GM21526 (cell line): ENCODE results near the gene PIP5KL1.
A peak's percentile ranks its signal among the peaks of the same experiment; 100 is the strongest.

Source experiments
- ATAC-seq: cut with Tn5 transposase; IDR thresholded peaks from one replicate; pipeline ENCODE4 v1.9.1; 2021; ENCODE audit warnings: moderate library complexity; ENCODE audit not compliant: unreplicated experiment, low FRiP score

Gene PIP5KL1

GRCh38 chr9:127916720-127917581, 13.6 kb downstream of the PIP5KL1 start, which contains the start of gene ST6GALNAC4:
Gene ST6GALNAC4 (minus strand): TSS chr9:127917041. CDS start chr9:127916419, 622 bp downstream.
- peak; percentile 54 for ATAC-seq

- no peak for ATAC-seq
Observed at GRCh38 chr9:127915801-127916719, 14.5 kb downstream of the PIP5KL1 start.

DNA sequence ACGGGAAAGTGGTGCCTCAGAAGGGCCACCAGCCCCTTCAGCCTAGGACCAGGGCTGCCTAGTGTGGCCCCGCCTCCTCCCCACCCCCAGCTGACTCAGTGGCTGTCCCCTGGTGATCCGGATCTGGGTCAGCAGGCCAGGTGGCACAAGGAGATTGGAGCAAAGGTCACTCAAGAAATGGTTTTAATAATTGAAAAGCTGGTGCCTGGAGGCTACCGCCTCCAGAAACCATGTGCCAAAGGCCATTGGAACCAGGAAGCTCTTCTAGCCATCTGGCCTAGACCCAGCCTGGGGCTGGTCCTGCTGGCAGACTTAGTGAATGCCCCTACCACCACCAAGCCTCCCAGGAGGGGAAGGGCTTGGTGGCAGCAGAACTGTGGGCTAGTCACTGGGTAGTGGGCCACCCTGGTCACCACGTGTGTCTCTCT, 15.2 kb downstream of the PIP5KL1 start:
- ATAC-seq: no peak

DNA sequence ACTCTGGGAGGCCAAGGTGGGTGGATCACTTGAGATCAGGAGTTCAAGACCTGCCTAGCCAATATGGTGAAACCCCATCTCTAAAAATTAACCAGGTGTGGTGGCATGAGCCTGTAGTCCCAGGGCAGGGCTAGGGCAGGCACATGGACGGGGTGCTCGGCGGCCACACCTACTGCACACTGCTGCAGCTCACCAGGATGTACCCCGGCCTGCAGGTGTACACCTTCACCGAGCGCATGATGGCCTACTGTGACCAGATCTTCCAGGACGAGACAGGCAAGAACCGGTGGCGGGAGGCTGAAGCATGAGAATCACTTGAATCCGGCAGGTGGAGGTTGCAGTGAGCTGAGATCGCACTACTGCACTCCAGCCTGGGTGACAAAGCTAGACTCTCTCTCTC, 16.9 kb downstream of the PIP5KL1 start:
- ATAC-seq: no peak

- ATAC-seq: no peak
Observed at GRCh38 chr9:127912882-127913281, 17.7 kb downstream of the PIP5KL1 start.

DNA sequence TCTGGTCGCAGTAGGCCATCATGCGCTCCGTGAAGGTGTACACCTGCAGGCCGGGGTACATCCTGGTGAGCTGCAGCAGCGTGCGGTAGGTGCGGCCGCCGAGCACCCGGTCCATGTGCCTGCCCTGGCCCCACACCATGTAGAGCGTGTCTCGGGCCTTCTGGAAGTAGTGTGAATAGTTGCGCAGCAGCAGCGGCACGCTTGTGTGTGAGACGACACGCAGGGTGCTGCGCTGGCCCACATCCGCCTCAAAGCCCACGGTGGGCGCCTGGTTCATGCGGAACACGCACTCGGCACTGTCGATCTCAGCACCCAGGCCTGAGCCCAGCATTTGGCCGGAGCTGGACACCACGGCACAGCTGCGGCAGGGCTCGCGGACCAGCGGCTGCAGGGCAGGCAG, 18.3 kb downstream of the PIP5KL1 start:
- ATAC-seq: no peak

DNA sequence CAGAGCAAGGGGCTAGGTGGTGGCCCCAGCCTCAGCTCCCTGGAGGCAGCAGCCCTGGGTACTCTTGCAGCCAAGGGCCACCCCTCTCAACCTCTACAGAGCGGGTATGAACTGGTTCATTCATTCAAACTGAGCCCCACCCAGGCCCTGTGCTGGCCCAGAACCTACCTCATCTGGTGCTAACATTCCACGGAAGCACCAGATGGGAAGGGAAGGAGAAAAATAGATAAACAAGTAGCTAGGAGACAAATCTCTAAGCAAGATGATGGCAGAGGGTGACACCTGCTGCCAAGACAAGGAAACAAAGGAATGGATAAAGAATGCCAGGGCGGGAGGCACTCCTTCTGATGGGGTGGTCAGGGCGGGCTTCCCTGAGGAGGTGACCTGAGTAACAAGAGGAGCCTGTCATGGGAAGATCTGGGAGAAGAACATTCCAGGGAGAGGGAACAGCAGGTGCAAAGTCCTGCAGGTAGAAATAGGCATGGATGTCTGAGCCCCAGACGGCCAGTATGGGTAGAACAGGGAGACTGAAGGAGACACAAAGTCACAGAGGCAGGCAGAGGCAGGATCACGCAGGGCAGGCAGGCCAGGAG, 19.9 kb downstream of the PIP5KL1 start:
- ATAC-seq: no peak

- no peak for ATAC-seq
Observed at GRCh38 chr9:127909839-127910273, 20.7 kb downstream of the PIP5KL1 start.

- no peak for ATAC-seq
Observed at GRCh38 chr9:127908660-127908926, 22.0 kb downstream of the PIP5KL1 start.

GRCh38 chr9:127907867-127908659, 22.5 kb downstream of the PIP5KL1 start:
- ATAC-seq: no peak

- ATAC-seq: no peak
Observed at GRCh38 chr9:127905788-127906191, 24.8 kb downstream of the PIP5KL1 start.

GRCh38 chr9:127905004-127905728, 25.4 kb downstream of the PIP5KL1 start:
- no peak for ATAC-seq

DNA sequence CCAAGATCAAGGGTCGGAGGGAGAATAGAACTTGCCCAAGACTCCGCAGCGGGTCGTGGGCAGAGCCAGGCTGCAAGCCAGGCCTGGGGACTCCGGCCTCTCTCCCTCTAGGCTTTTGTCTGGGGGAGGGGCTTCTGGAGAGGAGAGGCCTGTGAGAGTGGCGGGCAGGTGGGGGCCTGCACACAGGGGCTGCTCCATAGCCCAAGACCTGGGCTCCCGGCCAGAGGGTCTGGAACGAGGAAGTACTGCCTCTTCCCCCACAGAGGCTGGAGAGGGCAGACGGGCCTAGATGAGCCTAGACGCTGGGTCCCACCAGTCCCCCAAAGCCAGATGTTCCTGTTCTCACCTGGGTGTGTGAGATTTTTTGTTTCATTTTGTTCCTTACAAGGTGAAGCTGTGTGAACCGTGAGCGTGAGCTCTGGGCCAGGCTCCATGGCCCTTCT, 26.0 kb downstream of the PIP5KL1 start:
- ATAC-seq: no peak

DNA sequence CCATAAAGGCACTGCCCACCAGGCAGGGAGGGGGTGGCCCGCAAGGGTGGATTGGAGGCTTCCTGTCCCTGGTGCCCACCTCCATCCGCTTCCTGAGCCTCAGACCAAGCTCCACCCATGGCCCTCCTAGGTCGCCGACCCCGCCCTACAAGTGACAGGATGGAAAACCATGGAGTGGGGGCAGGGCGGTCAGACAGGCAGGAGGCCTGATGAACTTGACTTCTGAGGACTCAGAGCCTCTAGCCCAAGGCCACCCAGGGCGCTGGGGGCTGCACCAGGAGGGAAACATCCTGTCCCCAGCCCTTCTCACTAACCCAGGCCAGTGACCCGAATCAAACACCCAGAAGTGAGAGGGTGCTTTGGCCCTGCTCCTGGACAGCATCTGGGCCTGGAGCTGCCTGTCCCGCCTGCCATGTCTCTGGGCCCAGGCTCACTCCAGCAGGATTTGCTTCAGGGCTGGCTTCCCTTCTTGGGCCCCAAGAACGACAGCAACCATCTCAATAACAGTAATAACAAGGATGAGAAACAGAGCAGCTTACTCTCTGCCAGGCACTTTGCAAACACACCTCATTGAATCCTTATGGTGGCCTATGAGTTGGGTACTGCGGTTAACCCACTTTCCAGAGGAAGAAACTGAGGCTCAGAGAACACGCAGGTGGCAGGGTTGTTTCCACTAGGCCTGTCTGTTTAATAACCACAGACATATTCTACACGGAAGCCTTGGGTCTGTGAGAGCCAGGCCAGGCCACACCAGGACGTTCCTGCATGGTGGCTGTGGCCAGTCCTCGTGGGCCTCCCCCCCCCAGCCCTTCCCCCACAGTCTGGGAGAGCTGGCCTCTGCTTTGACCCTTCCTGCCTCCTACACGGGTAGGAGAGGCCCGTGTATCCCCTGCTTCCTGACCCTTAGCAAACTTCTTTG, 26.8 kb downstream of the PIP5KL1 start:
- ATAC-seq: no peak

DNA sequence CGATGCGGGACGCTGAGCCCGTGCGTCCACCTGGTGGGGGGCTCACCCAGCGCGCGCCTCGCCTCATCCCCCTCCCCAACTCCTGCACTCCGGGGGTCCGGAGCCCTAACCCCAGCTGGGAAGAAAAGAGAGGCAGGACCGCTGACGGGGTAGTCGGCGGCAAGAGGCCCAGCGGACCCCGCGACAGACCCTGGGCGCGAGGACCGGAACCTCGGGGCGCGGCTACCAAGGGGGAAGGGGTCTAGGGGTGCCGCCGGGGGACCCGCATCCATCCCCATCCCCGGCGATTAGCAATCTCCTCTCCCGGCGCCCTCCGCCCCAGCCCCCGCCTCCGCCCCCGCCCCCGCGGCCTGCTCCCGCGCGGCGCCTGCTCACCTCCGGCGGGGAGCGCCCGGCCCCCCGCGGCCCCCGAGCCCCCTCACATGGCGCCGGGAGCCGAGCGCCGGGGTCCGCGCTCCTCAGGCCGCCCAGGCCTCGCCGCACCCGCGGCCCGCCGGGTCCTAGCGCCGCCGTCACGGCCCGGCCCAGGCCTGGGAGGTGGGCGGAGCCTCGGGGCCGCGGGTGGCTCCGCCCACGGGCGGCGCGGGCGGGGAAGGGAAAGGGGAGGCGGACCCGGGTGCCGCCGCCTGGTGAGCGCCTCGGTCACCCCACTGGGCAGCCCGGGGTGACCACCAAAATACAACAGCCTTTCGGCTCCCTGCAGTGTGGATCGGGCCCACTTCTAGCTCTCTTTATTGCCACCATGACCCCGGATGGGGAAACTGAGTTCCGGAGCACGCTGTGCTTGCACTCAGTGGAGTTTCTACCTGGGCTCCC, 31.2 kb downstream of the PIP5KL1 start, which contains the start of gene ST6GALNAC6:
TSS of gene ST6GALNAC6 (minus strand) at position 476 of the 816 bp plus-strand sequence. CDS start 1,622 bp downstream, outside the sequence.
- peak; percentile 52 for ATAC-seq

DNA sequence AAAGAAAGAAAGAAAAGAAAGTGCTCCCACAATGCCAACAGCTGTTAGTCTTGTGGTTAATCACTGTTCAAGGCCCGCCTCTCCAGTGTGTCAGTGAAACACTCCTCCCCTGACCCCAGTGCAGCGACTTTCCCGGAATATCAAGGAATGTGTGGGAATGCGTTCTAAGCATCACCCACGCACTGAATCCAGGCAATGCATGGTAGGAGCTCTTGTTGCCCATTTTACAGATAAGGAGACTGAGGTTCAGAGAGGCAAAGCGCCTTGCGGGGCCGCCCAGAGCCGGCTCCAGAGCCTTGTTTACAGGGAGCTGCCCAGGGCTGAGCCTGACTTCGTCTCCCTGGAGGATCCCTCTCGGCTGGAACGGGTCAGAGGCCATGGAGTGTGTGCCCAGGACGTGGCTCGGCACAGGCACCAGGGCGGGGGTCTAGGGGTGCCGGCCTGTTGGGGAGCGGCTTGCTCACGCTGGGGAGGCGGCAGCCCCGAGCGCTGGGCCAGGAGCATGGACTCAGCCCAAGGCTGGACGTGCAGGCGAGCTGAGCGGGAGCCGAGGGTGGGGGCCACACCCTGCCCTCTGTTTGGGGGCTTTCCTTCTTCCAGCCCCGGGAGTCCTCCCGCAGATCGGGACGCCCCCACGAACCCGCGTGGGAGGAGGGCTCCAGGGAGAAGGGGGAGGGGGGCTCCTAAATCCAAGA, 32.0 kb downstream of the PIP5KL1 start:
- no peak for ATAC-seq

GRCh38 chr9:127897193-127897692, 33.3 kb downstream of the PIP5KL1 start:
- no peak for ATAC-seq
